Small intestine (tissue), 7 donors: ENCODE data around the gene MSMB. TPM values are rescaled to one million over a fixed set of nuclear protein-coding genes. Genes with fewer than 3 reads are reported as not detected.
"Not testable (repeated sequence)": the region's sequence is repeated elsewhere in the genome, so short reads cannot be mapped to it uniquely, and the experiment has no call there.

Experiments used
- DNase-seq, 2 donors: peaks; one replicate each; pipeline versions ENCODE4 v3.0.0 to v3.0.0-alpha.2; 2013
- FAIRE-seq: peaks from 2 replicates; lab custom pipeline; 2012; peaks lifted over from hg19 to GRCh38; lab: Jason Lieb, UNC
- H3K27ac ChIP-seq, 3 donors: one replicate each; pipeline ENCODE4 v1.5.1; 2013; ENCODE audit warnings: low read length in 2 of 3, mild to moderate bottlenecking in 2 of 3, control low read depth in 1 of 3, inconsistent platforms in 1 of 3, low read depth in 1 of 3, moderate library complexity in 1 of 3
- H3K27me3 ChIP-seq, 3 donors: one replicate each; pipeline ENCODE4 v1.6.1; 2013; ENCODE audit warnings: low read length in 3 of 3, inconsistent platforms in 1 of 3; ENCODE audit not compliant: control insufficient read depth in 3 of 3, insufficient read depth in 3 of 3
- H3K36me3 ChIP-seq, 3 donors: one replicate each; pipeline ENCODE4 v1.6.1; 2013; ENCODE audit warnings: low read length in 3 of 3, inconsistent platforms in 1 of 3, low read depth in 1 of 3, mild to moderate bottlenecking in 1 of 3, moderate library complexity in 1 of 3; ENCODE audit not compliant: control insufficient read depth in 3 of 3, insufficient read depth in 2 of 3
- H3K4me1 ChIP-seq, 3 donors: one replicate each; pipeline ENCODE4 v1.6.1; 2013; ENCODE audit warnings: low read length in 2 of 3, inconsistent platforms in 1 of 3, low read depth in 1 of 3, mild to moderate bottlenecking in 1 of 3, moderate library complexity in 1 of 3; ENCODE audit not compliant: control insufficient read depth in 3 of 3, insufficient read depth in 2 of 3
- H3K4me3 ChIP-seq, 3 donors: one replicate each; pipeline ENCODE4 v1.5.1; 2013; ENCODE audit warnings: low read length in 3 of 3, control low read depth in 1 of 3, inconsistent platforms in 1 of 3, low read depth in 1 of 3, mild to moderate bottlenecking in 1 of 3, moderate library complexity in 1 of 3
- H3K9me3 ChIP-seq, 2 donors: one replicate each; pipeline ENCODE4 v1.6.1; 2013; ENCODE audit warnings: low read depth in 1 of 2, low read length in 1 of 2; ENCODE audit not compliant: control insufficient read depth in 2 of 2, insufficient read depth in 1 of 2
- WGBS, 3 donors: extraction: QIAGEN DNeasy Blood & Tissue Kit; methylation state at CpG; one replicate each; pipeline ENCODE4 v1.1.7; 2013; 5-methylcytosine and 5-hydroxymethylcytosine counted together
- polyA plus RNA-seq, 4 donors: library from polyadenylated mRNA; stranded (reverse) in 3 of 4; unstranded in 1 of 4; fragments of 200-250 nt in 3 of 4; fragments of 120-200 nt in 1 of 4; gene quantifications; one replicate each; pipeline versions ENCODE4 v1.2.1 to v1.2.3, GENCODE V29; 2013
- donor health status: healthy with polysubstance abuse.
- donor health status: control.
- donor health status: control.
- donor health status: Bipolar disorder and iron deficiency.
- donor health status: healthy.

The MSMB gene
- polyA plus RNA-seq, 4 donors = 0.58 to 46.3 (median 1.4) TPM; not detected in 1

DNA sequence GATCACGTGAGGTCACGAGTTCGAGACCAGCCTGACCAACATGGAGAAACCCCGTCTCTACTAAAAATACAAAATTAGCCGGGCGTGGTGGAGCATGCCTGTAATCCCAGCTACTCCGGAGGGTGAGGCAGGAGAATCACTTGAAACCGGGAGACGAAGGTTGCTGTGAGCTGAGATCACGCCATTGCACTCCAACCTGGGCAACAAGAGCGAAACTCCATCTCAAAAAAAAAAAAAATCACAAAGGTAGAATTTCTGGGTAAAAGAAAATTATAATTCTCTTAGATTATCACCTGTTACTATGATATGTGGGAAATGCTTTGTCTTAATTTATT is 3.4 kb upstream of the MSMB start:
- H3K36me3 ChIP-seq, H3K4me3 ChIP-seq, H3K27ac ChIP-seq, H3K27me3 ChIP-seq, H3K4me1 ChIP-seq, H3K9me3 ChIP-seq, FAIRE-seq, DNase-seq: not testable (repeated sequence)
- 95 to 97% (median 96%) methylated on average over 11 of the region's 11 CpGs for WGBS, 3 donors

DNA sequence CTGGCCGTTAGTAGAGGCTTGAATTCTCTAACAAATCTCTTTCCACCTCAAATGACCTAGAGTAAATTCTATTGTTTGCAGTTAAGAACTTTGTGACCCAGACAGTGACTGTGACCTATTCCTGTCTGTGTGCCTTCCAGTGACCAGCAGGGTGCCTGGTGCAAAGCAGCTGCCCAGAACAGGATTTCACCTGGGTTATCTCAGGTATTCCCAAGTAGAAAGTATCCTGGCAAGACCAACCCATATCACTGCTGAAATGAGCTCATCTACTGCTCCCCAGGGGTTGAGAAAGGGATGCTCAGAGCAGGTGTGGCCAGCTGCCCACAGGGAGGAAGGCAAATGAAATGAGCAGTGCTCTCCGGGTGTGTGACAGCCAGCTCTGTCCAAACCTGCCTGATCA is 2.1 kb upstream of the MSMB start:
- 23 to 43% (median 37%) methylated on average over 2 of the region's 2 CpGs for WGBS, 3 donors
- no peak for DNase-seq
- Histone ChIP-seq H3K27ac (no peak overlapping the region), H3K36me3 (no peaks in the 10 kb centered on the region), H3K27me3 (peaks cover 0 to 4% (median 0%) of the 10 kb centered on the region in 3 donors), H3K4me1 (no peaks in the 10 kb centered on the region), H3K4me3 (no peak overlapping the region), H3K9me3 (no peaks in the 10 kb centered on the region)
- FAIRE-seq = no peak

DNA sequence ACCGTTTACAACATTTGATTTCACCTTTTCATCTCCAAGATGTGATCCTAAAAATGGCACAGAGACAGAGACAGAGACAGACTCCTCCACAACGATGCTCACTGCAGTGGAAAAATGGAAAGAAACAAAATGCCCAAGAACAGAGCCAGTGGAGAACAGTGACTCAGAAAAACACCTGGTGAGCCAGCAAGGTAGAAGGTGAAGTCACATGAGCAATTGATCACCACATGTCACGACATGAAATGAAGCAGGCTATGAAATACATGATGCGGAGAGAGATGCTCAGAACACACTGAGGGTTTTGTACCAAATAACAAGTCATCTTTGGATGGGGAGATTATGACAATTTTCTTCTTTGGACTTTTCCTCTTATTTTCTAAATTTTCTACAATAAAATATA is 3.5 kb downstream of the MSMB start:
- H3K9me3 ChIP-seq = no peaks in the 10 kb centered on the region
- no peak for DNase-seq
- 51 to 69% (median 54%) methylated on average over 4 of the region's 4 CpGs for WGBS, 3 donors
- peaks cover 0 to 5% (median 0%) of the 10 kb centered on the region in 3 donors for H3K27me3 ChIP-seq
- H3K36me3 ChIP-seq = no peaks in the 10 kb centered on the region
- H3K4me1 ChIP-seq = no peaks in the 10 kb centered on the region
- no peak overlapping the region for H3K4me3 ChIP-seq
- FAIRE-seq = no peak
- H3K27ac ChIP-seq = no peak overlapping the region

DNA sequence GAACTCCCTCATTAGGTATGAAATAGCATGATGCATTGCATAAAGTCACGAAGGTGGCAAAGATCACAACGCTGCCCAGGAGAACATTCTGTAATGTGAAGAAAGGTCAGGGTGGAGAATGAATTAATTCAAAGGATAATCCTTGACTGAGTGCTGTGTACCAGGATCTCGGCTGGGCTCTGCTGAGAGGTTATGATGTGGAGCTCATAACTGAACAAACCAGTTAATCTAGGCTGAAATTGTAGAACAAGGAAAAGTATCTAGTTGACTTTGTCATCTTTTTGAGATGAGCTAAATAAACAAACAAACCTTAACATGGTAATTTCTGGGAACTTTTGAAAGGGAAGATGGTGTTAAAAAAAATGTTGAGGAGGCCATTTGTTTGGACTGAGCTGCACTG is 6.1 kb downstream of the MSMB start:
- DNase-seq = no peak
- no peak for FAIRE-seq
- Histone ChIP-seq H3K4me3 (no peak overlapping the region), H3K27me3 (peaks cover 0 to 5% (median 1%) of the 10 kb centered on the region in 3 donors), H3K9me3 (no peaks in the 10 kb centered on the region), H3K27ac (no peak overlapping the region), H3K4me1 (no peaks in the 10 kb centered on the region), H3K36me3 (no peaks in the 10 kb centered on the region)
- 63 to 84% (median 69%) methylated on average over 3 of the region's 3 CpGs for WGBS, 3 donors

DNA sequence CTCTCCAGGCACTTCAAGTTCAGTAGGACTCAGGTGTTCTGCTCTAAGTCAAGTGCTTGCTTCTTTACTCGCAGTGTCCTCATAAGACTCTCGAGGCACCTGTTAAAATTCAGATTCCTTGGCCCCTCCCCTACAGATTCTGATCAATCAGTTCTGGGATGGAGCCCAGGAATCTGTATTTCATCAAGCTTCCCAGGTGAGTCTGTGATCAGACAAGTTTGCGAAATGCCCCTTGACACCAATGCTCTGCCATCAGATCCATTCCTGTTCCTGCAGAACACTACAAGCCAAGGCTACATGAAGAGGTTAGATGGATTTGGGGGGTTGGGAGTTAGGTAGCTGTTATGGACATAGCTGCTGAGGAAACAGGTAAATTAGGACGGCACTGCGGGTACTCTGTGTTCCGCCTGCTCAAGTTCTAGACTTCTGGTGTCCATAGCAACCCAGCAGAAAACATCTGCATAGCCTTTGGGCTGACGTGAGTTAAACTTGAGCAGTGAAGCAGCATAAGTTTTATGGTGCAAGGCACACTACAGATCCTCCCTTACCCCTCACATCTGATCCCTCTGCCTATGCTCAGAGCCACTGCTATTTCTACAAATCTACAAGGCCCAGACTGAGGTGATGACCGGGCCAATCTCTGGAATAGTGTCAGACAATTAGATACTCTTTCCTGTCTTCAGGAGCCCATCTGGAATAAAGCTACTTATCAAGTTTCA is 8.8 kb downstream of the MSMB start:
- Histone ChIP-seq H3K36me3 (no peaks in the 10 kb centered on the region), H3K27me3 (peaks cover 0 to 1% (median 0%) of the 10 kb centered on the region in 3 donors), H3K4me3 (no peak overlapping the region), H3K4me1 (no peaks in the 10 kb centered on the region), H3K27ac (no peak overlapping the region), H3K9me3 (no peaks in the 10 kb centered on the region)
- no peak for DNase-seq
- WGBS, 3 donors = 89 to 90% (median 90%) methylated on average over 8 of the region's 8 CpGs
- FAIRE-seq = no peak

DNA sequence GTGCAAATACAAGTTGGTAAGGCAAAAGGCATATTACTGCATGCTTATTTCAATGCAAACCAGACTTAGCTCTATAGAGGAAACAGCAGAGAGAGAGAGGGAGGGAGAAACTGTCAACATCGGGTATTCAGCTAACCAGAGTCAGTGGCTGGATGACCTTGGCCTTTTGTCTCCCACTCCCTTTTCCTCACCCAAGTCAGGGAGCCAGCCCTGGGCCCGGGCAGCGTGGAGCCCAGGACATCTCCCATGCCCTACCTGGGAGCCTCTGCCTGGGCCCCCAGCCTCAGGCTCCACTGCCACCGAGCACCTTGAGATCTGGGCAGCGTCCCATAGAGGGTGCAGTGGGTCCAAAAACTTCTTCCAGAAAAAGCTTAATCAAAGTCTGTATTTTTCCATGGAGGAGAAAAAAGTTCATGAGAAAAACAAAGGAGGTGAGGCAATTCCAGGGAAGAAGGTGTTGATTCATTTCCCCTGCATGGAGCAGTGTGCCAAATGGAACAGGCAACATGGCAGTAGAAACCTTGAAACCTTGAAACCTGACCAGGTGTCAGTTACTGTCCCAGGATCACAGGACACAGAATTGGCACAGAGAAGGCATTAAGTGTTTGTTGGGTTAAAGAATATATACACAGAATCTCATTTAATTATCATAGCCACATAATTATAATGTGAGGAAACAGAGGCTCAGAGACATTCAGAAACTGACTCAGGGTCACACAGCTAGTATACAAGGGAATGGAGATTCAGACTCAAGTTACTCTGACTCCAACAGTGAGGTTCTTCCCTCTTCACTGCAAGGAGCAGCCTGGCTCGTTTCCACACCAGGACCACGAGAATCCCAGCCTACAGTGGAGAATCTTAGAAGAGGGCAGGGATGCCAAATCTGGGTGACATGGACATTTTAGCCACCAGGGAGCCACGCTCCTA is 9.9 kb downstream of the MSMB start:
- Histone ChIP-seq H3K27ac (no peak overlapping the region), H3K4me3 (no peak overlapping the region), H3K36me3 (no peaks in the 10 kb centered on the region), H3K4me1 (no peaks in the 10 kb centered on the region), H3K9me3 (no peaks in the 10 kb centered on the region), H3K27me3 (peaks cover 0 to 1% (median 0%) of the 10 kb centered on the region in 3 donors)
- 58 to 59% (median 58%) methylated on average over 8 of the region's 8 CpGs for WGBS, 3 donors
- no peak for FAIRE-seq
- DNase-seq = no peak

DNA sequence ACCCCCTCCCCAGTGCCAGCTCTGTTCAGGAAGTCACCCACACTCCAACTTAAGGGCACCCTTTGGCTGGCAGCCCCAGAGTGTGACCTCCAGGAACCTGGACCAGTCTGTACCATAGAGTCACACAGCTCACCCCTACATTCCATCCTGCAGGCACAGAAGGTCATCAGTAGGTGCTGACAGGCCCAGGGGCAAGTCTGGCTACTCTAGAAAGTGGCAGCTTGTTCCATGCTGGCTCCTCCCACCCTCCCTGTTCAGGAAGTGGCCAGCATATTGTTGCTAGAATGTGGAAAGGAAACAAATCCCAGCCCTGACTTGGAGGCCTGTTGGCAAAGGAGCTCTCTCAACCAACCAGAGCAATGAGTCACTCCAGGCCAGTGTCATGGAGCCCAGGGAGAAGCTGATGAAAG is 12.5 kb downstream of the MSMB start:
- DNase-seq = peak in 1 of 2 donors; percentile 35

DNA sequence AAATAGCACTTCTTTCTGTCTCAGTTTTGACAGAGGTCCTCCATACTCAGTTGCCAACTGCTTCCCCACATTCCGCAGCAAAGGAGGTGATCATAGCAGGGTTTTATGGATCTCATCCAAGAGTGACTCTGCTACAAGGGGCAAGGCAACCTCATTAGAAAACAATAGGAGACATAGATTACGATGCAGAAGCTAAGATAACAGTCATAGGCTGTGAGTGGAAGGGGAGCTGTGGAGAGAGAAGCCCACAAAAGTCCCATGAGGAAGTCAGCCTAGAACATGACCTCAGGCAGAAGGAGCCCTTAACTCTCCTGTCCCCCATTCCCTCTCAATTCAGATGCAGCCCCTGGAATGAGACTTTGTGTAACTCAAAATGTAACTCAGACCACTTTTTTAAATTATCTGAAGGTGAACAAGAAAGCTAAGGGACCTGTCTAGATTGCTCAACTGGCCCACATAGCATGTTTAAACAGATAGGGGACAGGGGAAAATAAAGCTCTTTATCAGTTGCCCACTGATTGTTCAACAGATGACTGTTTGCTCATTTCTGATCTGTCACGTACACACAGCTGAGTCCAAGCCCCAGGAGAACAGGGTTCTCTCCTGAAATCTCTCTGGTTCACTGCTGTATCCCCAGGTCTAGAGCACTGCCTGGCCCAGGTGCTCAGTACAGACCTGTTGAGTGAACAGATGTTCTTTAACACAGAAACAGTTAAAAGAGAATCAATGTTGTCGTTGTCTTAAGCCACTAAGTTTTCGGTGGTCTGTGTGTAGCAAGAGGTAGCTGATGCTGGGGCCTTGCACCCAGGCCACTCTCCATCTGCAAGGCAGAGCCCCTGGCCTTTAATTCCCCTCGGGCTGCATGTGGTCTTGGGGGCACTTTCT is 14.2 kb downstream of the MSMB start:
- WGBS, 3 donors = 69 to 81% (median 72%) methylated on average over 6 of the region's 6 CpGs
- no peak overlapping the region for H3K27ac ChIP-seq

More for the DNA sequence above, 12.5 kb downstream of the MSMB start:
- no peak overlapping the region for H3K4me3 ChIP-seq
- no peak for FAIRE-seq
- peaks cover 0 to 1% (median 0%) of the 10 kb centered on the region in 3 donors for H3K27me3 ChIP-seq
- no peaks in the 10 kb centered on the region for H3K9me3 ChIP-seq
- peaks cover 0 to 4% (median 3%) of the 10 kb centered on the region in 3 donors for H3K4me1 ChIP-seq
- no peaks in the 10 kb centered on the region for H3K36me3 ChIP-seq
- no peak overlapping the region for H3K27ac ChIP-seq

More for the DNA sequence above, 14.2 kb downstream of the MSMB start:
- FAIRE-seq = no peak
- H3K9me3 ChIP-seq = no peaks in the 10 kb centered on the region
- H3K4me1 ChIP-seq = peaks cover 1 to 14% (median 6%) of the 10 kb centered on the region in 3 donors
- no peak for DNase-seq
- no peaks in the 10 kb centered on the region for H3K27me3 ChIP-seq
- no peaks in the 10 kb centered on the region for H3K36me3 ChIP-seq
- H3K4me3 ChIP-seq = no peak overlapping the region
